Mesenchymal stem cell (in vitro differentiated cells and primary cell): Measurements from ENCODE around the gene NCOA5.
A peak's percentile ranks its signal among the peaks of the same experiment; 100 is the strongest.

Experiments used
- DNase-seq: peaks from one replicate; pipeline ENCODE4 v3.0.0-alpha.2; 2013
- H2AFZ ChIP-seq: one replicate; pipeline ENCODE4 v1.6.1; 2013; ENCODE audit warnings: low read depth, mild to moderate bottlenecking, control low read depth, inconsistent platforms, low read length, moderate library complexity
- H2AK5ac ChIP-seq: 2 replicates; pipeline ENCODE4 v1.6.1; 2013; ENCODE audit warnings: low read length, moderate library complexity, mild to moderate bottlenecking, inconsistent platforms; ENCODE audit not compliant: severe bottlenecking
- H2BK120ac ChIP-seq: one replicate; pipeline ENCODE4 v1.6.1; 2013; ENCODE audit warnings: low read depth, mild to moderate bottlenecking, inconsistent platforms, low read length, moderate library complexity
- H2BK12ac ChIP-seq, 2 experiments: one replicate each; pipeline ENCODE4 v1.6.1; 2013; ENCODE audit warnings: inconsistent platforms in 2 of 2, low read length in 2 of 2, mild to moderate bottlenecking in 2 of 2, moderate library complexity in 2 of 2, control low read depth in 1 of 2
- H2BK15ac ChIP-seq: one replicate; pipeline ENCODE4 v1.6.1; 2013; ENCODE audit warnings: mild to moderate bottlenecking, low read depth, inconsistent platforms; ENCODE audit not compliant: poor library complexity, severe bottlenecking
- H2BK5ac ChIP-seq: 2 replicates; pipeline ENCODE4 v1.6.1; 2013; ENCODE audit warnings: low read depth, mild to moderate bottlenecking, low read length, control low read depth, inconsistent platforms; ENCODE audit not compliant: poor library complexity, severe bottlenecking
- H3K14ac ChIP-seq, 2 experiments: one replicate each; pipeline ENCODE4 v1.6.1; 2013; ENCODE audit warnings: inconsistent platforms in 2 of 2, low read length in 2 of 2, control low read depth in 1 of 2, mild to moderate bottlenecking in 1 of 2, moderate library complexity in 1 of 2
- H3K18ac ChIP-seq, 2 experiments: one replicate each; pipeline ENCODE4 v1.6.1; 2013; ENCODE audit warnings: inconsistent platforms in 2 of 2, low read length in 2 of 2, control low read depth in 1 of 2, low read depth in 1 of 2, mild to moderate bottlenecking in 1 of 2
- H3K23ac ChIP-seq, 2 experiments: one replicate each; pipeline ENCODE4 v1.6.1; 2013; ENCODE audit warnings: inconsistent platforms in 2 of 2, low read length in 2 of 2, mild to moderate bottlenecking in 2 of 2, moderate library complexity in 2 of 2, control low read depth in 1 of 2
- H3K27ac ChIP-seq: 2 replicates; pipeline ENCODE4 v1.5.1; 2013; ENCODE audit warnings: mild to moderate bottlenecking, moderate library complexity, low read length, control low read depth, inconsistent platforms; ENCODE audit not compliant: poor library complexity, severe bottlenecking
- H3K27me3 ChIP-seq, 2 experiments: 2 replicates each; pipeline versions ENCODE4 v1.6.1 to v1.7.0; 2013; ENCODE audit warnings: low read length in 2 of 2, mild to moderate bottlenecking in 2 of 2, moderate library complexity in 2 of 2, control low read depth in 1 of 2, inconsistent platforms in 1 of 2; ENCODE audit not compliant: control insufficient read depth in 1 of 2, insufficient read depth in 1 of 2
- H3K36me3 ChIP-seq, 2 experiments: 2 replicates each; pipeline versions ENCODE4 v1.6.1 to v1.7.0; 2013; ENCODE audit warnings: low read length in 2 of 2, control low read depth in 1 of 2, inconsistent platforms in 1 of 2, low read depth in 1 of 2, mild to moderate bottlenecking in 1 of 2; ENCODE audit not compliant: insufficient read depth in 2 of 2, control insufficient read depth in 1 of 2
- H3K4ac ChIP-seq, 2 experiments: one replicate each; pipeline ENCODE4 v1.6.1; 2013; ENCODE audit warnings: inconsistent platforms in 2 of 2, low read length in 2 of 2, mild to moderate bottlenecking in 2 of 2, moderate library complexity in 2 of 2, control low read depth in 1 of 2, low read depth in 1 of 2
- H3K4me1 ChIP-seq: 2 replicates; pipeline ENCODE4 v1.6.1; 2013; ENCODE audit warnings: low read depth, low read length, control low read depth; ENCODE audit not compliant: control insufficient read depth, insufficient read depth
- H3K4me2 ChIP-seq: 2 replicates; pipeline ENCODE4 v1.6.1; 2013; ENCODE audit warnings: low read length, mild to moderate bottlenecking, inconsistent platforms; ENCODE audit not compliant: poor library complexity, severe bottlenecking
- H3K4me3 ChIP-seq, 2 experiments: 2 replicates each; pipeline versions ENCODE4 v1.5.1 to v1.7.0; 2013; ENCODE audit warnings: low read length in 2 of 2, mild to moderate bottlenecking in 2 of 2, control low read depth in 1 of 2, low read depth in 1 of 2; ENCODE audit not compliant: insufficient read depth in 1 of 2
- H3K79me1 ChIP-seq: replicated peaks from 2 replicates; pipeline ENCODE4 v1.6.1; 2013; ENCODE audit warnings: mild to moderate bottlenecking, control low read depth, low read length, inconsistent platforms; ENCODE audit not compliant: poor library complexity, severe bottlenecking
- H3K9ac ChIP-seq: 2 replicates; pipeline ENCODE4 v1.7.0; 2013; ENCODE audit warnings: mild to moderate bottlenecking, low read length, moderate library complexity
- H3K9me3 ChIP-seq: 2 replicates; pipeline ENCODE4 v1.7.0; 2013; ENCODE audit warnings: mild to moderate bottlenecking, low read length; ENCODE audit not compliant: control insufficient read depth
- H4K8ac ChIP-seq: one replicate; pipeline ENCODE4 v1.6.1; 2013; ENCODE audit warnings: inconsistent platforms, mild to moderate bottlenecking, low read length, moderate library complexity
- H4K91ac ChIP-seq: one replicate; pipeline ENCODE4 v1.6.1; 2013; ENCODE audit warnings: mild to moderate bottlenecking, low read length, inconsistent platforms
- WGBS: methylation state at CpG from one replicate; pipeline ENCODE4 v1.1.7; 2013; ENCODE audit warnings: mixed read lengths; 5-methylcytosine and 5-hydroxymethylcytosine counted together

NCOA5 gene

DNA sequence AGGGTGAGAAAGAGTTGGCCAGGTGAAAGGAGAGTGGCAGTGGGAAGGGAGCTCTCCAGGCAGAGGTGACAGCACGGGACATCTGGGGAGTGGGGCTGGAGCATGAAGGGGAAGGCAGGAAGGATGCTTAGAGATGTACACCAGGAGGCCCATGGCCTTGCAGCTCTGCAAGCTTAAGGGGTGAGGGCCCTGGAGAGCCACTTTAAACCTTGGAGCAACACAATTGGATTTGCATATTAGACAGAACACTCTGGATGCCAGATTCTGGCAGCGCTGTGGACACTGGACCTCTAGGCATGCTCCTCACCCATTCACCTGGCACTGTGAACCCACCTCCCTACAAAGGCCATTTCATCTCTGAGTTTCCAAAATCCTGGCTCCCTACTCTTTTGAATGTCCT, 24.7 kb upstream of the NCOA5 start:
- H3K4ac ChIP-seq, result no peak overlapping the region
- no peaks in the 10 kb centered on the region for H3K9me3 ChIP-seq
- no peak overlapping the region for H2BK5ac ChIP-seq
- no peaks in the 10 kb centered on the region for H3K79me1 ChIP-seq
- no peak overlapping the region for H3K9ac ChIP-seq
- H4K8ac ChIP-seq, result no peak overlapping the region
- no peak for DNase-seq
- no peak overlapping the region for H2BK12ac ChIP-seq
- H2AFZ ChIP-seq, result no peak overlapping the region
- no peak overlapping the region for H3K4me3 ChIP-seq
- WGBS, result 66% methylated on average over 2 of the region's 2 CpGs
- H3K27ac ChIP-seq, result no peak overlapping the region
- H3K36me3 ChIP-seq, result no peaks in the 10 kb centered on the region
- peaks cover 19 to 47% of the 10 kb centered on the region in 2 experiments for H3K27me3 ChIP-seq
- H2AK5ac ChIP-seq, result no peak overlapping the region
- H3K14ac ChIP-seq, result no peak overlapping the region
- H4K91ac ChIP-seq, result no peak overlapping the region
- H3K23ac ChIP-seq, result no peak overlapping the region
- no peak overlapping the region for H3K18ac ChIP-seq
- H2BK120ac ChIP-seq, result no peak overlapping the region
- no peak overlapping the region for H2BK15ac ChIP-seq
- no peak overlapping the region for H3K4me2 ChIP-seq
- H3K4me1 ChIP-seq, result peaks cover 4% of the 10 kb centered on the region

DNA sequence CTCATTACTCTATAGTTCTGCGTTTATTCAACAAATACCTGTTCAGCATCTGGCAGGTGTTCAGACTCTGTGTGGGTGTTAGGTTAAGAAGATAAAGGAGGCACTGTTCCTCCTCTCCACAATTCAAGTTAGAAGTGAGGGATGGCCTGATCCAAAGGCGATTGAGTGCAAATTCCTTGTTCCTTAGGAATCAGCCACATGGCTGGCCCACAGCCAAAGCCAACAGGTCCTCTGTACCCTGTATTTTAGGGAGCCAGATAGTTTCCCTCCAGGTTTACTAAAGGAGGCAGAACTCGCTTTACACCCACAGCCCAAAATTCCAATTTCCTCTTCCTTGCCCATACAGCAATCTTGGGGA, 23.3 kb upstream of the NCOA5 start:
- Histone ChIP-seq H3K4ac (no peak overlapping the region), H3K36me3 (no peaks in the 10 kb centered on the region), H2BK15ac (no peak overlapping the region), H3K4me2 (no peak overlapping the region), H3K23ac (no peak overlapping the region), H3K9ac (no peak overlapping the region), H3K27ac (no peak overlapping the region), H3K79me1 (no peaks in the 10 kb centered on the region), H2BK5ac (no peak overlapping the region), H3K27me3 (peaks cover 24 to 53% of the 10 kb centered on the region in 2 experiments), H3K4me1 (peaks cover 4% of the 10 kb centered on the region), H2BK12ac (no peak overlapping the region), H3K4me3 (no peak overlapping the region), H4K8ac (no peak overlapping the region), H4K91ac (no peak overlapping the region), H2AK5ac (no peak overlapping the region), H3K14ac (no peak overlapping the region), H3K18ac (no peak overlapping the region), H3K9me3 (no peaks in the 10 kb centered on the region), H2BK120ac (no peak overlapping the region), H2AFZ (no peak overlapping the region)
- WGBS, result 87% methylated on average over 1 of the region's 3 CpGs
- no peak for DNase-seq

DNA sequence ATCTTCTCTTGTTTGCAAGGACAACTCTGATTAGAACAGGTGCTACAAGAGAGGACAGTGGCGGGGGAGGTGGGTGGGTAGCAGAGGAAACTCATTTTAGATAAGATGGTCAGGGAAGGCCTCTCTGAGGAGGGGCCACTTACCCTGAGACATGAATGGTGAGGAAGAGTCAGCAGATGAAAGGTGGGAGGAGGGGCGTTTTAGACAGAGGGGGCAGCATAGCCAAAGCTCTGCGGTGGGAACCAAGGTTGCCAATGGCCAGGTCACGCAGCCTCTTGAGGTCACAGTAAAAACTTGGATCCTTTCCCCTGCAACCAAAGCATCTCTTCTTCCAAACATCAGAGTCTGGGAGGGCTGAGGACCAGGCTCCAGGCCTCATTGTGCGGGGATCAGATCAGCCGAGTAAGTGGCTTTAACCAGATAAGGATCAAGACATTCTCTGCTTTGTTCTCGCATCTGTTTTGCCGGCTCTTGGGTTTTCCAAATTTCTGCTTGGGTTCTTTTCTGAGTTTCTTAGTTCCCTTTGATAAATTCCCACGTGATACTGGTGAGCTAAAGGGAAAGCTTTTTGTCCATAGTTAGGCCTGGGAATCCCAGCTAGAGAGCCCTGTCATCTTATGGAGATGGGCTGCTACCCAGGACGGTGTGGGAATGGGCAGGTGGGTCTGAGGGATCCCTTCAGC, 22.8 kb upstream of the NCOA5 start:
- H3K4me1 ChIP-seq, result peaks cover under 1% of the 10 kb centered on the region
- WGBS, result 55% methylated on average over 9 of the region's 10 CpGs
- H3K9ac ChIP-seq, result no peak overlapping the region

DNA sequence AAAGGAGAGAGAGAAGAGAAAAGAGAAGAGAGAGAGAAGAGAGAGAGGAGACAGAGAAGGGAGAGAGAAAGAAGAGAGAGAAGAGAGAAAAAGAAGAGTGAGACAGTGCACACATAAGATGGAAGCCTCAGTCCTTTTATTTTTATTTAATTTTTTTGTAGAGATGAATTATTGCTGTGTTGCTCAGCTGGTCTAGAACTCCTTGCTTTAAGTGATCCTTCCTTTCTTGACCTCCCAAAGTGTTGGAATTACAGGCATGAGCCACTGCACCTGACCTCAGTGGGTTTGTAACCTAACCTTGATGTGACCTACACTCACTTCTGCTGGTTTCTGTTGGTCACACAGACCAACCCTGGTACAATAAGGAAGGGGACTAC, 22.1 kb upstream of the NCOA5 start:
- Histone ChIP-seq H3K27me3 (peaks cover 33 to 47% of the 10 kb centered on the region in 2 experiments), H2BK12ac (no peak overlapping the region), H3K36me3 (no peaks in the 10 kb centered on the region), H4K91ac (no peak overlapping the region), H2AFZ (no peak overlapping the region), H3K23ac (no peak overlapping the region), H3K4me1 (no peaks in the 10 kb centered on the region), H3K4me3 (peak overlapping the region in 1 of 2 experiments; percentile 34), H3K18ac (no peak overlapping the region), H2BK120ac (no peak overlapping the region), H3K4me2 (no peak overlapping the region), H3K4ac (no peak overlapping the region), H3K79me1 (no peaks in the 10 kb centered on the region), H3K27ac (no peak overlapping the region), H4K8ac (no peak overlapping the region), H2BK5ac (no peak overlapping the region), H3K9ac (no peak overlapping the region), H3K14ac (no peak overlapping the region), H3K9me3 (no peaks in the 10 kb centered on the region), H2AK5ac (no peak overlapping the region), H2BK15ac (no peak overlapping the region)
- DNase-seq, result no peak

More for the DNA sequence above, 22.8 kb upstream of the NCOA5 start:
- Histone ChIP-seq H3K4ac (no peak overlapping the region), H2AFZ (no peak overlapping the region), H4K8ac (no peak overlapping the region), H3K4me2 (no peak overlapping the region), H2BK5ac (no peak overlapping the region), H2AK5ac (no peak overlapping the region), H3K27ac (no peak overlapping the region), H3K36me3 (no peaks in the 10 kb centered on the region), H4K91ac (no peak overlapping the region), H3K23ac (no peak overlapping the region), H2BK120ac (no peak overlapping the region), H3K27me3 (peaks cover 29 to 48% of the 10 kb centered on the region in 2 experiments), H3K14ac (no peak overlapping the region), H3K9me3 (no peaks in the 10 kb centered on the region), H2BK12ac (no peak overlapping the region), H3K79me1 (no peaks in the 10 kb centered on the region), H2BK15ac (no peak overlapping the region), H3K18ac (no peak overlapping the region), H3K4me3 (no peak overlapping the region)
- DNase-seq, result no peak
